ENCODE data around the gene SAMD4A.

GRCh38 chr14:54775486-54776140 lies 208.7 kb downstream of the SAMD4A start:
- TF ChIP-seq SPI1 (IDR thresholded peaks at IDR 0.05; ENCODE audit: low read depth, low read length) (no peak), PAX5 (IDR thresholded peaks at IDR 0.05; ENCODE audit: insufficient read depth, low read length, severe bottlenecking) (no peak), POLR2A (IDR thresholded peaks at IDR 0.05; ENCODE audit: low read depth, low read length) (no peak)

Data from GM12891 (cell line).